Lung (tissue), 12 donors: Measurements from ENCODE around the gene DACT1. TPM values are rescaled to one million over a fixed set of nuclear protein-coding genes. Genes with fewer than 3 reads are reported as not detected.
A peak's percentile ranks its signal among the peaks of the same experiment; 100 is the strongest.

Source experiments
- ATAC-seq: fragments of 200-7000 bp; cut with Tn5 transposase; one replicate; pipeline ENCODE4 v1.9.1; 2020; ENCODE audit warnings: moderate number of reproducible peaks; ENCODE audit not compliant: insufficient read depth, low FRiP score
- DNase-seq, 3 donors: peaks; one replicate each; pipeline ENCODE4 v3.0.0-alpha.2; 2013 to 2017
- H3K27ac ChIP-seq, 2 donors: one replicate each; pipeline ENCODE4 v1.5.1; 2013; ENCODE audit warnings: mild to moderate bottlenecking in 2 of 2, moderate library complexity in 2 of 2, control low read depth in 1 of 2, inconsistent platforms in 1 of 2, low read depth in 1 of 2, low read length in 1 of 2
- H3K27me3 ChIP-seq, 3 donors: one replicate each; pipeline ENCODE4 v1.5.1; 2013; ENCODE audit warnings: low read length in 2 of 3; ENCODE audit not compliant: control insufficient read depth in 3 of 3, insufficient read depth in 3 of 3
- H3K36me3 ChIP-seq, 4 donors: one replicate each; pipeline ENCODE4 v1.5.1; 2013; ENCODE audit warnings: low read length in 4 of 4, mild to moderate bottlenecking in 1 of 4, moderate library complexity in 1 of 4; ENCODE audit not compliant: control insufficient read depth in 4 of 4, insufficient read depth in 4 of 4
- H3K4me1 ChIP-seq, 5 donors: one replicate each; pipeline ENCODE4 v1.5.1; 2013; ENCODE audit warnings: low read length in 5 of 5, mild to moderate bottlenecking in 2 of 5, moderate library complexity in 1 of 5; ENCODE audit not compliant: control insufficient read depth in 5 of 5, insufficient read depth in 5 of 5
- H3K4me3 ChIP-seq: one replicate; pipeline ENCODE4 v1.5.1; 2013; ENCODE audit warnings: mild to moderate bottlenecking, control low read depth, moderate library complexity
- H3K9ac ChIP-seq, 2 donors: one replicate each; pipeline ENCODE4 v1.5.1; 2013; ENCODE audit warnings: low read length in 2 of 2, control low read depth in 1 of 2; ENCODE audit not compliant: insufficient read depth in 1 of 2
- H3K9me3 ChIP-seq, 4 donors: one replicate each; pipeline ENCODE4 v1.5.1; 2013; ENCODE audit warnings: low read length in 3 of 4, mild to moderate bottlenecking in 1 of 4, moderate library complexity in 1 of 4; ENCODE audit not compliant: control insufficient read depth in 4 of 4, insufficient read depth in 3 of 4
- CTCF ChIP-seq: IDR thresholded peaks from 2 replicates; pipeline ENCODE4 v1.5.1; 2012; ENCODE audit warnings: mild to moderate bottlenecking; ENCODE audit errors: control extremely low read depth, extremely low read depth
- WGBS, 2 donors: extraction: QIAGEN DNeasy Blood & Tissue Kit; methylation state at CpG; one replicate each; pipeline ENCODE4 v1.1.7; 2013; 5-methylcytosine and 5-hydroxymethylcytosine counted together
- polyA plus RNA-seq, 2 donors: library from polyadenylated mRNA; stranded (reverse); fragments of 200-250 nt; gene quantifications; one replicate each; pipeline ENCODE4 v1.2.1, GENCODE V29; 2013
- total RNA-seq, 2 donors: library from RNA; depleted of rRNA in 1 of 2; stranded (reverse); fragments of >200 nt in 1 of 2; gene quantifications; one replicate each; pipeline ENCODE4 v1.2.1, GENCODE V29; 2014 to 2021
- donor health status: control.
- donor health status: control.
- donor health status: Bipolar disorder and iron deficiency.
- donor health status: healthy.
- donor health status: DM: yes; HTN: yes; CAD: no.

Gene DACT1
- total and polyA plus RNA-seq, 4 donors = 1.7 to 22.4 (median 3.9) TPM

- no peak for TF ChIP-seq CTCF
- Histone ChIP-seq H3K27me3 (no peaks in the 10 kb centered on the region), H3K9ac (no peak overlapping the region), H3K9me3 (no peaks in the 10 kb centered on the region), H3K4me1 (peaks cover 0 to 39% (median 5%) of the 10 kb centered on the region in 5 donors), H3K4me3 (no peak overlapping the region), H3K27ac (no peak overlapping the region), H3K36me3 (no peaks in the 10 kb centered on the region)
- no peak for ATAC-seq
- 89 to 93% methylated on average over 3 of the region's 3 CpGs for WGBS, 2 donors
- DNase-seq = no peak
Observed at GRCh38 chr14:58665773-58666500, 28.2 kb downstream of the DACT1 start.

- no peak overlapping the region for H3K27ac ChIP-seq
- H3K9ac ChIP-seq = no peak overlapping the region
- no peaks in the 10 kb centered on the region for H3K9me3 ChIP-seq
- no peaks in the 10 kb centered on the region for H3K36me3 ChIP-seq
- ATAC-seq = no peak
- no peak for TF ChIP-seq CTCF
- H3K4me3 ChIP-seq = no peak overlapping the region
- H3K4me1 ChIP-seq = peaks cover 0 to 44% (median 11%) of the 10 kb centered on the region in 5 donors
- H3K27me3 ChIP-seq = no peaks in the 10 kb centered on the region
- DNase-seq = peak in 1 of 3 donors; percentile 18
Observed at GRCh38 chr14:58666737-58667136, 29.0 kb downstream of the DACT1 start.

- WGBS, 2 donors = 73 to 87% methylated on average over 5 of the region's 5 CpGs
- H3K27me3 ChIP-seq = no peaks in the 10 kb centered on the region
- H3K36me3 ChIP-seq = no peaks in the 10 kb centered on the region
- no peak overlapping the region for H3K9ac ChIP-seq
- no peak for TF ChIP-seq CTCF
- peaks cover 1 to 40% (median 6%) of the 10 kb centered on the region in 5 donors for H3K4me1 ChIP-seq
- H3K27ac ChIP-seq = no peak overlapping the region
- ATAC-seq (no peak), DNase-seq (no peak)
- H3K4me3 ChIP-seq = no peak overlapping the region
- H3K9me3 ChIP-seq = no peaks in the 10 kb centered on the region
Observed at GRCh38 chr14:58667900-58668299, 30.1 kb downstream of the DACT1 start.
